Central memory CD8-positive, alpha-beta T cell (primary cell): ENCODE results near the gene LPIN2.

Experiments used
- ATAC-seq: fragments of 150-1000 bp; cut with Tn5 transposase; replicated peaks from 2 replicates; pipeline ENCODE4 v1.10.0; 2022; ENCODE audit warnings: mild to moderate bottlenecking, moderate FRiP score, moderate number of reproducible peaks; ENCODE audit not compliant: poor library complexity, severe bottlenecking; ENCODE audit errors: extremely low read depth
- DNase-seq, 2 donors: peaks; one replicate each; pipeline ENCODE4 v3.0.0; 2021; ENCODE audit warnings: low spot score in 2 of 2
- H3K27ac Mint-ChIP-seq: one replicate; pipeline ENCODE4 v1.8.0; 2022; ENCODE audit warnings: low read depth, mild to moderate bottlenecking, moderate library complexity, mixed read lengths
- H3K27me3 Mint-ChIP-seq: one replicate; pipeline ENCODE4 v1.8.0; 2022; ENCODE audit warnings: mixed read lengths
- H3K36me3 Mint-ChIP-seq: one replicate; pipeline ENCODE4 v1.8.0; 2022; ENCODE audit warnings: mild to moderate bottlenecking, moderate library complexity, mixed read lengths; ENCODE audit not compliant: insufficient read depth
- H3K4me1 Mint-ChIP-seq: one replicate; pipeline ENCODE4 v1.8.0; 2022; ENCODE audit warnings: mixed read lengths
- H3K4me3 Mint-ChIP-seq: one replicate; pipeline ENCODE4 v1.8.0; 2022; ENCODE audit warnings: mild to moderate bottlenecking, moderate library complexity, mixed read lengths
- H3K9me3 Mint-ChIP-seq: one replicate; pipeline ENCODE4 v1.8.0; 2022; ENCODE audit warnings: mixed read lengths

The LPIN2 gene

DNA sequence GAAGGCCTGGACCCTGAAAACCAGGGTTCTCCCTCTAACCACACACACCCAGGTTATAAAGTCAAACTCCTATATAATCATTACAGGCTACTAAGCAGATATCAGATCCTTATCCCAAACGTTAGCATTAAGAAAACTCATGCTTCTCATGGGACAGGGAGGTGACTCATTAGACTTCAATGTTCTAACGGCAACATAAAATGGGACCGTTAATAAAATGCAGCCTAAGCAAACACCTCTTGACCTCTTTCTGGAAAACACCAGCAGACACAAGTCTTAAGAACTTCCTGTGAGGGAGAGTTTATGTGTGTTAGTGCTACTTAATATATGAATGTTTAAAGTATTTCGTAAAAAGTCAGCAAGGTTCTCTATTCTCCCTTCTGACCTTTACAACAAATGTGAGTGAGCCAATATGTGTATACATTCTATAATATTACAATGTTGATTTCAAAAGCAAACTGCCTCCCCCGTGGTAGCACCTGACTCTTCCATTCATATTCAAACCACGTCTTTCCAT, 31.7 kb downstream of the LPIN2 start:
- H3K9me3 Mint-ChIP-seq = no peaks in the 10 kb centered on the region
- H3K4me3 Mint-ChIP-seq = peak overlapping the region; percentile 70
- peak overlapping the region; percentile 96 for H3K27ac Mint-ChIP-seq
- no peaks in the 10 kb centered on the region for H3K27me3 Mint-ChIP-seq
- peaks cover 75% of the 10 kb centered on the region for H3K4me1 Mint-ChIP-seq
- no peak for DNase-seq
- ATAC-seq = peak; percentile 20
- H3K36me3 Mint-ChIP-seq = peaks cover 14% of the 10 kb centered on the region

DNA sequence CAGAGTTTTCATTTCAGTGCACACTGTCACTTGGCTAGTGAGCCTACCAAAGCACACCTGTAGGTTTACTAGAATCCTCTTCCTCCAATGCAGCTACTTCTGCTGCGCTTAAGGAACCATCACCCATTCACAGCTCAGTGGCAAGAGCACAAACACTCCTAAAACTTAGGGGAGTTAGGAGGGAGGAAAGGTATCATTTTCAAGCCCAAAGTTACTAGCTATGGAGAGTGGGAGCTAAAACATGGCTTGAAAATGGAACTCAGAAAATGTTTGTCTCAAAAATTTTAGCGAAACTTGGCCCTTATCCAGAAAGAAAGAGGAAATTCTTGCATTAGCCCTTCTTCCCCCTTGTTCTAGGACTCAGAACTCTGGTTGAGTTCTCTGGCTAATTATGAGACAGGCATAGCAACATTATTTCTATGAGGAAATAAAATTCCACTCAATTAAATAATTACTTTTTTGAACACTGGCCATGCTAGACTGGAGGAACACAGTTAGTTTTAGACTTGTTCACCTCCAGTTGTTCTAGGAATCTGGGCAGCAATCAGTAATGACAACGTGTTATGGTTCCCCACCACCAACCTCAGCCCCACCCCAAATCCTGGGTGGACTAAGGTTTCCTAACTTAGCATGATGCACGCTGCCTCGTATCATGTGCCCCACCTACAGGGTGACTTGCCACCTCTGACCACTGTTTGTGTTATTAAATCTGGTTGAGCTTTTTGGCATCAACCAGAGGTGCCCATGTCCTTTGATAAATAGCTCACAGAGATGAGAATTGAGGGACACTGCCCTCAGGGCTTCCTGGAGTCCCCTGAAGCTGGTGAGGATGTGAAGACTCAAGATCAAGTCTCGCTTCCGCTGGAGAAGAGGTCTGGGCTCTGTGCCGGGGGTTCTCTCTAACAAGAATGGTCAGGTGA, 32.8 kb downstream of the LPIN2 start:
- Mint-ChIP-seq H3K9me3 (no peaks in the 10 kb centered on the region), H3K4me1 (peaks cover 85% of the 10 kb centered on the region), H3K36me3 (peaks cover 14% of the 10 kb centered on the region), H3K27ac (peak overlapping the region; percentile 96), H3K27me3 (no peaks in the 10 kb centered on the region), H3K4me3 (peak overlapping the region; percentile 70)
- ATAC-seq = peak; percentile 21
- DNase-seq = no peak

DNA sequence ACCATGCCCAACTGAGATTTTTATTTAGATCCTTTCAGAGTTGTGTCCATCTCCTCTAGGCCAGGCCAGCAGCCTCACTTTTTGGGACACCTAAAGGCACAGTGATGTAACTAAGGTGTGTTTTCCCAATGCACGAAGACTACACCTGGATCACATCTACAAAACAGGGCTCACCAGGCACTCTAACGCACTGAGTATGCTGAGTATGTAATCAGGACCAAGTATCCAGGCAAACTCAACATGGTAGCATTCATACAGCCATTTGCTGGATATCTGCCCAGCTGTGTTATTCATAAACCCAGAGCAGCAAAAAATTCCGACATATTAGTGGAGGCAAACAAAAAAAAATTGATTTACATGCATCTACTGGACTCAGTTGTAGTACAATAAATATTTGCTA, 33.8 kb downstream of the LPIN2 start:
- Mint-ChIP-seq H3K9me3 (no peaks in the 10 kb centered on the region), H3K27ac (peak overlapping the region; percentile 88), H3K4me1 (peaks cover 76% of the 10 kb centered on the region), H3K4me3 (peak overlapping the region; percentile 70), H3K27me3 (no peaks in the 10 kb centered on the region), H3K36me3 (peaks cover 12% of the 10 kb centered on the region)
- ATAC-seq = no peak
- DNase-seq = no peak

DNA sequence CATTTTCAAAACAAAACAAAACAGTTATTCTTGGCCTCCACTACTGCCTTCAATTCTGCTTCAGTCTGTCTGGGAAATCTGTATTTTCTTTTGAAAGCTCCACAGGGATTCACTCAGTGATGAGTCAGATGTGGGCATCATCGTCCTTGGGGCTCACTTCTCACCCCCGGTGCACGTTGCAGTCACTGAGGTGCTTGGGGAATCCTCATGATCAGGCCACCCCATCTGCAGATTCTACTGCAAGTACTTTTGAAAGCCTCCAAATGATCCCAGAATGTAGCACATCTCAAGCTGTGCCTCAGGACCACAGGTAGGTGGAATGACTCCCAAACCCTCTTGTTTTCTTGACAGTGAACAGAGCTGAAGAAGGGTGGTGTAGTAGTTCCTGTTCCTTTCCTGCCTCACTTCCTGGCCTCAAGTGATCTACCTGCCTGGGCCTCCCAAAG, 34.3 kb downstream of the LPIN2 start:
- Mint-ChIP-seq H3K27ac (peak overlapping the region; percentile 88), H3K4me1 (peaks cover 73% of the 10 kb centered on the region), H3K9me3 (no peaks in the 10 kb centered on the region), H3K27me3 (no peaks in the 10 kb centered on the region), H3K4me3 (peak overlapping the region; percentile 70), H3K36me3 (peaks cover 16% of the 10 kb centered on the region)
- no peak for DNase-seq
- ATAC-seq = no peak

DNA sequence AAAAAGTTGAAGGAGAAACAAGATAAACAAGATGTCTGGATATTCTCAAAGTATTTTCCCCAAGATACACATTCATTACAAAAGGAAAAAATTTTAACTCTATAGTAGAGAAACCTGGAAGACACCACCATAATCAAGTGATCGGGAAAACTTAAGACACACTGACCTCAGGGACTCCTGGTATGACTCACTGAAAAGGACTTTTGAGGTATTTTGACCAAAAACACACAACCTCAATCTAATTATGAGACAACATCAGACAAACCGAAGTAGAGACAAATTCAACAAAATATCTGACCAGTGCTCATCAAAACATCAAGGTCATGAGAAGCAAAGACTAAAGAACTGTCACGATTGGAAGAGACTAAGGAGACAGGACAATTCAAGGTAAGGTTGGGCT, 34.7 kb downstream of the LPIN2 start:
- Mint-ChIP-seq H3K27ac (peak overlapping the region; percentile 88), H3K4me3 (peak overlapping the region; percentile 70), H3K9me3 (no peaks in the 10 kb centered on the region), H3K27me3 (no peaks in the 10 kb centered on the region), H3K4me1 (peaks cover 74% of the 10 kb centered on the region), H3K36me3 (peaks cover 17% of the 10 kb centered on the region)
- DNase-seq (no peak), ATAC-seq (no peak)

GRCh38 chr18:2976218-2977132, 36.5 kb downstream of the LPIN2 start:
- ATAC-seq (no peak), DNase-seq (no peak)
- Mint-ChIP-seq H3K27me3 (no peaks in the 10 kb centered on the region), H3K9me3 (no peaks in the 10 kb centered on the region), H3K4me1 (peaks cover 79% of the 10 kb centered on the region), H3K4me3 (peak overlapping the region; percentile 70), H3K27ac (peak overlapping the region; percentile 88), H3K36me3 (peaks cover 21% of the 10 kb centered on the region)

DNA sequence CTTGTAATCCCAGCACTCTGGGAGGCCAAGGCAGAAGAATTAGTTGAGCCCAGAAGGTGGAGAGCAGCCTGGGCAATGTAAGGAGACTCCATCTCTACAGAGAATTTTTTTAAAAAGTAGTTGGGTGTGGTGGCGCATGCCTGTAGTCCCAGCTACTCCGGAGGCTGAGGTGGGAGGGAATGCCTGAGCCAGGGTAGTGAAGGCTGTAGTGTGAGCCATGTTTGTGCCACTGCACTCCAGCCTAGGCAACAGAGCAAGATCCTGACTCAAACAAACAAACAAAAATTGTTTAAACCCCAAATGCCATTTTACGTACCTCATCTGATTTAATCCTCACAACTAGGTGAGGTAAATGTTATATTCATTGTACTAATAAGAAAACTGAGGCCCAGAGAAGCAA, 38.2 kb downstream of the LPIN2 start:
- Mint-ChIP-seq H3K27ac (no peak overlapping the region), H3K4me3 (no peak overlapping the region), H3K9me3 (no peaks in the 10 kb centered on the region), H3K27me3 (no peaks in the 10 kb centered on the region), H3K36me3 (peaks cover 26% of the 10 kb centered on the region), H3K4me1 (peaks cover 81% of the 10 kb centered on the region)
- ATAC-seq (no peak), DNase-seq (no peak)

DNA sequence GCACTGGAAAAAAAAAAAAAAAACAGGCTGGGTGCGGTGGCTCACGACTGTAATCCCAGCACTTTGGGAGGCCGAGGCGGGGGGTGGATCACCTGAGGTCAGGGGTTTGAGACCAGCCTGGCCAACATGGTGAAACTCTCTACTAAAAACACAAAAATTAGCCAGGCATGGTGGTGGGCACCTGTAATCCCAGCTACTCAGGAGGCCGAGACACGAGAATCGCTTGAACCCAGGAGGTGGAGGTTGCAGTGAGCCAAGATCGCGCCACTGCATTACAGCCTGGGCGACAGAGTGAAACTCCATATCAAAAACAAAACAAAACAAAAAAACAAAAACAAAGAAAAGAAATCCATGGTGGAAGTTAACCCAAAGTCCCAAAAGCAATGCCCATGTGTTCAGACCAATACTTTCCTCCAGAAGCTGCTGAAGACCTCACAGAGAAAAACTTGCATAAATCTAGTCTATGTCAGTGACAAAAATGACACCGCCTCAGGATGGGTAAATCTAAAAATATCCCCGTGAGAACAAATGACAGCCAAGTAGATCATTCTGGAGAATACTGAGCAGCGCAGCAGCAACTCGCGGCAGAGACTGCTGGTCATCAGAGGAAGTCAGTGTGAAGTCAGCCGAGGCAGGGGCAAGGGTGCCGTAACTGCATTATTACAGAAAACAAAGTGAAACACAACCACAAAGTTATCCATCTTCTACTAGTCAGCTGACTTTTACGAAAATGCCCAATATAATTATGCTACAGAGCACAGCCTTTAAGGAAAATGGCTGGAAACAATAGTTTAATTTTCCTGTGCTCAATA, 41.0 kb downstream of the LPIN2 start:
- Mint-ChIP-seq H3K27ac (peak overlapping the region; percentile 97), H3K4me3 (peak overlapping the region; percentile 77), H3K27me3 (no peaks in the 10 kb centered on the region), H3K4me1 (peaks cover 81% of the 10 kb centered on the region), H3K36me3 (peaks cover 26% of the 10 kb centered on the region), H3K9me3 (no peaks in the 10 kb centered on the region)
- peak; percentile 82 for ATAC-seq
- peak; percentile 46 to 72 for DNase-seq

DNA sequence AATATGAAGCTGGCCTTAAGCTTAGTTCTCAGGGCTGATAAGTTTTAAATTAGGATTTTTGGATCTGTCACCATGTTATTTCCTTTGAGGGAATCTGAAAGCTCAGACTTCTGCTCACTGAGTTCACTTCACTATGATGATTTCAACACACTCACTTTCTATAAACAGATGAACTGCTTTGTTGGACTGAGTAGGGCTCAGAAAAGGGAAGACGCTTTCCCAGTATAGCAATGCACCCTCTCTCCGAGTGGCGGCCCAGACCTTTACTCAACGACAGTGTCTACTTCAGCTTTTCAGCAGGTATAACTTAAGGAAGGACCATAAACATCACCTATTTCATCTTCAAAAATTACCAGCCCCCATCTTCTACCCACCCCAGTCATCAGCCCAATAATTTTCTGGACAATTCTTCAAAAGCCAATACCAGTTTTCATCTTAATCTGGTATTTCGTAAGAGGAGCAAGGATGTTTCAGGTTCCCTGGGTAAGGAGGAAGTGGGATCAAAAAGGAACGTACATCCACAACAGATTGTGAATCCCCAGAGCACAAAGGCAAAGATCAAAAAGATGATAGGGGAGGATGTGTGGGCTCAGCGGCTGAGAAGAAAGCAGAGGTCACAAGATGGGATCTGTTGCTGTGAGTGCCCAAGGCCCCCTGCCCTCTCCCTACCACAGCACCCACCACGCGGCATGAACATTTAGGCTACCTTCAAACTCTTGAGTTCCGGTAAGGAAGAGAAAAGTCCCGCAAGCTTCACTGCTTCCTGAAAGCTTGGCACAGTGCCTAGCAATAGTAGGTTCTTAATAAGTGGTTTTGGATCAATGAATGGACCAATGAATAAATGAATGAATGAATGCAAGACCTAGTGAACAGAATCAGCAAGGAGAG, 41.9 kb downstream of the LPIN2 start:
- DNase-seq (no peak), ATAC-seq (peak; percentile 17)
- H3K27ac Mint-ChIP-seq = peak overlapping the region; percentile 97
- no peaks in the 10 kb centered on the region for H3K27me3 Mint-ChIP-seq
- peaks cover 80% of the 10 kb centered on the region for H3K4me1 Mint-ChIP-seq
- no peaks in the 10 kb centered on the region for H3K9me3 Mint-ChIP-seq
- H3K36me3 Mint-ChIP-seq = peaks cover 26% of the 10 kb centered on the region
- H3K4me3 Mint-ChIP-seq = peak overlapping the region; percentile 77

DNA sequence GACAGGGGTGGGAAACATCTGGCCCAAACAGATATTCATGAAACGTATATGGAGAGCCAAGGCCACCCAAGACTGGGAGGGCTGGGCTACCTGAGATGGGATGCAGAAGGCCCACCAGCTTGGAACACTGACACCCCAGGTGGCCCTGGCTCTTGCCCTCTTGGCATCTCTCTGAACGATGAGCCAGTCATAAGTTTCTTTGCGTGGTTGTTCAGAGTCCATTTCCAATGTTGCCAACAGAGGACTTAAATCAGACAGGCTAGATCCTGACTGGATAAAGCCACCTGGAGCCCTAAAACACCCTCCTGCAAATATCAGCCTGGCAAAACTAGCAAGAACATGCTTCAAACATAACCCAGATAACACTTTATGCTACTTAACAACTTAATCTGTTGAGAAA, 42.6 kb downstream of the LPIN2 start:
- Mint-ChIP-seq H3K27me3 (no peaks in the 10 kb centered on the region), H3K36me3 (peaks cover 26% of the 10 kb centered on the region), H3K27ac (peak overlapping the region; percentile 97), H3K9me3 (no peaks in the 10 kb centered on the region), H3K4me3 (peak overlapping the region; percentile 77), H3K4me1 (peaks cover 73% of the 10 kb centered on the region)
- no peak for DNase-seq
- no peak for ATAC-seq

DNA sequence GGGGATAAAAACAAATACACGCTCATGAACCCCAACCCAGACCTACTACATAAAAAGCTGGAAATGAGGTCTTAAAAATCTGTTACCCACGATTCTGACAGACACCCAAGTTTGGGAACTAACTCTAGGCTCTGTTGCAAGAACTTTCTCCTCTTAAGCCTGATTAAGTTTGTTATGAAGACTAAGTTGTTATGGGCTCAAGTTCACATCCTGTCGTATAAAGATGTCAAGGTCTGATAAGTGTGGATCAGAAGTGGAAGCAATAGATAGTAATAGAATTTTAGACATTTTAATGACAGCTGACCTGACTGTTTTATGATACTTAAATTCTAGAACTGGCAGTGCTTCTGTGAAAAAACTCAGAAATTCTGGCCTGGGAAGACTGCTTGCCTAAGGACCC, 43.2 kb downstream of the LPIN2 start:
- Mint-ChIP-seq H3K4me3 (peak overlapping the region; percentile 77), H3K9me3 (no peaks in the 10 kb centered on the region), H3K27ac (peak overlapping the region; percentile 97), H3K27me3 (no peaks in the 10 kb centered on the region), H3K4me1 (peaks cover 77% of the 10 kb centered on the region), H3K36me3 (peaks cover 30% of the 10 kb centered on the region)
- ATAC-seq (no peak), DNase-seq (no peak)
